Measurements from ENCODE around the gene VPS52.
"Not testable (repeated sequence)": the region's sequence is repeated elsewhere in the genome, so short reads cannot be mapped to it uniquely, and the experiment has no call there.

Gene VPS52

GRCh38 chr6:33236852-33237251 is 34.8 kb downstream of the VPS52 start:
- no peak for TF ChIP-seq CTCF (conservative IDR thresholded peaks at IDR 0.05; ENCODE audit: control insufficient read depth, insufficient read depth, low read depth, low read length)
- no peak overlapping the region for H3K4me3 ChIP-seq (ENCODE audit: control insufficient read depth, low read depth, low read length)
- no peak for DNase-seq (ENCODE audit: low read depth)

GRCh38 chr6:33236328-33236727 is 35.3 kb downstream of the VPS52 start:
- no peak for TF ChIP-seq CTCF (conservative IDR thresholded peaks at IDR 0.05; ENCODE audit: control insufficient read depth, insufficient read depth, low read depth, low read length)
- no peak for DNase-seq (ENCODE audit: low read depth)
- H3K4me3 ChIP-seq (ENCODE audit: control insufficient read depth, low read depth, low read length) = no peak overlapping the region

- DNase-seq (ENCODE audit: low read depth) = no peak
- no peak for TF ChIP-seq CTCF (conservative IDR thresholded peaks at IDR 0.05; ENCODE audit: control insufficient read depth, insufficient read depth, low read depth, low read length)
- no peak overlapping the region for H3K4me3 ChIP-seq (ENCODE audit: control insufficient read depth, low read depth, low read length)
Measured at GRCh38 chr6:33235221-33235634, 36.4 kb downstream of the VPS52 start.

GRCh38 chr6:33226503-33227120 is 45.1 kb downstream of the VPS52 start:
- DNase-seq (ENCODE audit: low read depth); H3K4me3 ChIP-seq (ENCODE audit: control insufficient read depth, low read depth, low read length): not testable (repeated sequence)

GRCh38 chr6:33217681-33218080 is 54.0 kb downstream of the VPS52 start:
- TF ChIP-seq CTCF (conservative IDR thresholded peaks at IDR 0.05; ENCODE audit: control insufficient read depth, insufficient read depth, low read depth, low read length) = no peak
- no peak for DNase-seq (ENCODE audit: low read depth)
- H3K4me3 ChIP-seq (ENCODE audit: control insufficient read depth, low read depth, low read length) = no peak overlapping the region

- no peak for TF ChIP-seq CTCF (conservative IDR thresholded peaks at IDR 0.05; ENCODE audit: control insufficient read depth, insufficient read depth, low read depth, low read length)
- no peak overlapping the region for H3K4me3 ChIP-seq (ENCODE audit: control insufficient read depth, low read depth, low read length)
- DNase-seq (ENCODE audit: low read depth) = no peak
Measured at GRCh38 chr6:33217246-33217645, 54.4 kb downstream of the VPS52 start.

- no peak overlapping the region for H3K4me3 ChIP-seq (ENCODE audit: control insufficient read depth, low read depth, low read length)
- DNase-seq (ENCODE audit: low read depth) = no peak
- TF ChIP-seq CTCF (conservative IDR thresholded peaks at IDR 0.05; ENCODE audit: control insufficient read depth, insufficient read depth, low read depth, low read length) = no peak
Measured at GRCh38 chr6:33216117-33216649, 55.5 kb downstream of the VPS52 start.

Measured in fibroblast of mammary gland (primary cell).